Activated naive CD4-positive, alpha-beta T cell treated with anti-CD3 and anti-CD28 coated beads, Interleukin-2, amount 10 ng/mL, durations not matched to agents 7 days and 5 days (primary cell): ENCODE data around the gene DPAGT1.
A peak's percentile ranks its signal among the peaks of the same experiment; 100 is the strongest.

Experiments
- CTCF ChIA-PET: fragments of 350-600 bp; sonication (Branson Sonifier 250); formaldehyde crosslinking; loops from one replicate; lab custom pipeline; 2021; ENCODE audit warnings: antibody characterized with exemption; lab: Charles Lee
- DNase-seq: peaks from one replicate; pipeline ENCODE4 v3.0.0-alpha.2; 2020
- H3K27ac Mint-ChIP-seq: one replicate; pipeline ENCODE4 v1.8.0; 2021; ENCODE audit warnings: mild to moderate bottlenecking, moderate library complexity, mixed read lengths
- H3K27me3 Mint-ChIP-seq: one replicate; pipeline ENCODE4 v1.8.0; 2021; ENCODE audit warnings: mild to moderate bottlenecking, mixed read lengths
- H3K36me3 Mint-ChIP-seq: one replicate; pipeline ENCODE4 v1.8.0; 2021; ENCODE audit warnings: mixed read lengths
- H3K4me1 Mint-ChIP-seq: one replicate; pipeline ENCODE4 v1.8.0; 2021; ENCODE audit warnings: mixed read lengths
- H3K4me3 Mint-ChIP-seq: one replicate; pipeline ENCODE4 v1.8.0; 2021; ENCODE audit warnings: mild to moderate bottlenecking, moderate library complexity, mixed read lengths
- H3K9me3 Mint-ChIP-seq: one replicate; pipeline ENCODE4 v1.8.0; 2021; ENCODE audit warnings: mixed read lengths

DPAGT1 gene

GRCh38 chr11:119121811-119122124 lies 20.1 kb upstream of the DPAGT1 start:
- H3K4me3 Mint-ChIP-seq, result peak overlapping the region; percentile 87
- H3K36me3 Mint-ChIP-seq, result peaks cover 31% of the 10 kb centered on the region
- H3K4me1 Mint-ChIP-seq, result peaks cover 42% of the 10 kb centered on the region
- CTCF ChIA-PET, result interaction anchor here (0.7 to 1.4 kb wide), 6 partner anchors 12 to 160 kb away, joined by 3 to 4 read pairs (median 3); partner anchors contain the start of genes C2CD2L and VPS11
- DNase-seq, result no peak
- peak overlapping the region; percentile 64 for H3K27ac Mint-ChIP-seq
- H3K9me3 Mint-ChIP-seq, result no peaks in the 10 kb centered on the region
- H3K27me3 Mint-ChIP-seq, result no peaks in the 10 kb centered on the region

DNA sequence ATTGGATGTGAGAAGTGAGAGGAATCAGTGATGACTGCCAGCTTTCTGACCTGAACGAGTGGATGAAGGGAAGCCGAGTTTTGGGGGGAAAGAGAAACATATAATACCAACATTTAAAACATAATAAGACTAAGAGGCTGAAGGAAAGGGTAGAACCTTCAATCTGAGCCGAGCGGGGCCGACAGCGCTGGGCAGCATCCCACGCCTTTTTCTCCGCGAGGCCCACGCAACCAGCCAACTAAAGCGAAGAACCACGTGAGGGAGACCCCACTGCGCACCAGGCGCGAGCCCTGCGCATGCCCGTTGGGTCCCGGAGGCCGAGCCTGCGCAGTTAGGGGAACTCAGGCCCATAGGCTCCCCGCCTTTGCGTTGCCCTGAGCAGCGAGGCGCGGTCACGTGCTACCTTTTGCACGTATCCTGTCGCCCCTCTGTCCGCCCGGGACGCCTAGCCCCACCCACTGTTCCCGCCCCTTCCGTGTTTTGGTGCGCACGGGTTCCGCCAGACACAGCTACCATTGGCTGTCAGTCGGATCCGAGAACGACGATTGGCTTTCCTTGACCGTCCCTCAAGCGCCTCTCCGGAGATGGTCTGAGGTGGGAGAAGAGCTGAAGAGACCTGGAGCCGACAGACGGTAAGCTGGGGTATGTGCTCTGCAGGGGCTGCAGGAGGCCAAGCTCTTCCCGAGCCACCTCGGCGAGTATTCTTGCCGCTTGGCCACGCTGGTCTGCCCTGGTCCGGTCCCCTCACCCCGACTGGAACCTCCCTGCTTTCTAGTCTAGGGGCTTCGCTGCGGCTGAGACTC lies 19.6 kb upstream of the DPAGT1 start, which contains the start of gene HINFP:
TSS of gene HINFP (plus strand) at position 573 of the 803 bp plus-strand sequence. CDS start 5,365 bp downstream, outside the sequence.
- CTCF ChIA-PET, result interaction anchor here (0.7 to 1.6 kb wide), 7 partner anchors 12 to 161 kb away, joined by 3 to 6 read pairs (median 3); partner anchors contain the start of genes C2CD2L and VPS11

GRCh38 chr11:119120639-119121007 lies 19.0 kb upstream of the DPAGT1 start:
- peak overlapping the region; percentile 64 for H3K27ac Mint-ChIP-seq
- no peak for DNase-seq
- no peaks in the 10 kb centered on the region for H3K27me3 Mint-ChIP-seq
- CTCF ChIA-PET, result interaction anchor here (0.6 to 1.6 kb wide), 4 partner anchors 12 to 54 kb away, joined by 3 to 6 read pairs (median 4); a partner anchor contains a TSS
- no peaks in the 10 kb centered on the region for H3K9me3 Mint-ChIP-seq
- peak overlapping the region; percentile 87 for H3K4me3 Mint-ChIP-seq
- H3K36me3 Mint-ChIP-seq, result peaks cover 38% of the 10 kb centered on the region
- peaks cover 48% of the 10 kb centered on the region for H3K4me1 Mint-ChIP-seq

More for the DNA sequence above, 19.6 kb upstream of the DPAGT1 start, which contains the start of gene HINFP:
- Mint-ChIP-seq H3K27ac (peak within 1 kb of the TSS; percentile 64), H3K9me3 (no peaks in the 10 kb centered on the region), H3K4me3 (peak within 1 kb of the TSS; percentile 87), H3K36me3 (peaks cover 32% of the 10 kb centered on the region), H3K27me3 (no peaks in the 10 kb centered on the region), H3K4me1 (peaks cover 42% of the 10 kb centered on the region)
- peak; percentile 100 for DNase-seq

- Mint-ChIP-seq H3K4me3 (no peak overlapping the region), H3K9me3 (no peaks in the 10 kb centered on the region), H3K36me3 (peaks cover 42% of the 10 kb centered on the region), H3K4me1 (peaks cover 59% of the 10 kb centered on the region), H3K27ac (no peak overlapping the region), H3K27me3 (no peaks in the 10 kb centered on the region)
- CTCF ChIA-PET, result interaction anchor here (1.2 to 1.4 kb wide), 2 partner anchors 12 to 19 kb away, joined by 3 to 4 read pairs; partner anchors contain the start of gene C2CD2L
- DNase-seq, result no peak
Observed at GRCh38 chr11:119118946-119119345, 17.3 kb upstream of the DPAGT1 start.

DNA sequence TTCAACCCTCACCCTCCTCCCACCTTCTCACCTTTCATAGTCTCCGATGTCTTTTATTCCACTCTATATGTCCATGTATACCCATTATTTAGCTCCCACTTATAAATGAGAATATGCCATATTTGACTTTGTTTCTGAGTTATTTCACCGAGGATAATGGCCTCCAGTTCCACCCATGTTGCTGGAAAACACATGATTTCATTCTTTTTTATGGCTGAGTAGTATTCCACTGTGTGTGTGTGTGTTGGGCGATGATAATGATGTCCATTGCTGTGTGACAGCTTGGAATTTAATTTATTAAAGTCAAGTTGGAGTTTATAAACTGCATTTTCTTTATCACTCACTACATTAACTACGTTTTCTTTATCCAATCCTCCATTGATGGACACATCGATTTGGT lies 16.6 kb upstream of the DPAGT1 start:
- Mint-ChIP-seq H3K27me3 (no peaks in the 10 kb centered on the region), H3K4me1 (peaks cover 62% of the 10 kb centered on the region), H3K9me3 (no peaks in the 10 kb centered on the region), H3K36me3 (peaks cover 41% of the 10 kb centered on the region), H3K4me3 (no peak overlapping the region), H3K27ac (no peak overlapping the region)
- no peak for DNase-seq
- CTCF ChIA-PET, result interaction anchor here (0.6 to 1.4 kb wide), 3 partner anchors 11 to 33 kb away, joined by 3 to 4 read pairs (median 3); partner anchors contain the start of genes C2CD2L and HMBS

- Mint-ChIP-seq H3K4me1 (peaks cover 56% of the 10 kb centered on the region), H3K27ac (peak overlapping the region; percentile 86), H3K9me3 (no peaks in the 10 kb centered on the region), H3K27me3 (no peaks in the 10 kb centered on the region), H3K4me3 (no peak overlapping the region), H3K36me3 (peaks cover 47% of the 10 kb centered on the region)
- CTCF ChIA-PET, result interaction anchor here (0.8 to 2.0 kb wide), 2 partner anchors 12 to 79 kb away, joined by 4 to 5 read pairs; no protein-coding TSS in a partner anchor
- DNase-seq, result no peak
Observed at GRCh38 chr11:119117004-119117706, 15.5 kb upstream of the DPAGT1 start.

DNA sequence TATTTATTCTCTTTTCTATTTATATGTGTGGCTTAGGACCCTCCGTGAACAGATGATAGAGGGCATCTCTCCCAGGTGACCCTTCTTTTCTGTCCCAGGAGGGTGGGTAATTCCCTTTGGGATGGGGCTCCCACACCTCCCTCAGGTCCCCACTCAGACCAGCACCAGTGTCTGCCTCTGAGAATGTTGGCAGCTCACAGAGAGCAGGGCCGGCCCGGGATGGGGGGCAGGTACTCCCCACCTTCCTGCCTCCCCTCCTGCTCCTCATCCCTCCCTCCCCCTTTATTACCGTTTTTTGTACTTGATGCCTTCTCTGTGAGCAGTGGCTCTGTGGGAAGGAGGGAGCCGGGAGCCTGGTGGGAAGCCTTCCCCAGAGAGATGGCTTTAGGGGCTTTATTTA lies 14.9 kb upstream of the DPAGT1 start:
- CTCF ChIA-PET, result interaction anchor here (2.0 kb wide), 1 partner anchor 80 kb away, joined by 5 read pairs; no protein-coding TSS in a partner anchor
- no peak for DNase-seq
- no peak overlapping the region for H3K4me3 Mint-ChIP-seq
- H3K27me3 Mint-ChIP-seq, result no peaks in the 10 kb centered on the region
- H3K4me1 Mint-ChIP-seq, result peaks cover 55% of the 10 kb centered on the region
- H3K9me3 Mint-ChIP-seq, result no peaks in the 10 kb centered on the region
- peaks cover 52% of the 10 kb centered on the region for H3K36me3 Mint-ChIP-seq
- H3K27ac Mint-ChIP-seq, result peak overlapping the region; percentile 95

DNA sequence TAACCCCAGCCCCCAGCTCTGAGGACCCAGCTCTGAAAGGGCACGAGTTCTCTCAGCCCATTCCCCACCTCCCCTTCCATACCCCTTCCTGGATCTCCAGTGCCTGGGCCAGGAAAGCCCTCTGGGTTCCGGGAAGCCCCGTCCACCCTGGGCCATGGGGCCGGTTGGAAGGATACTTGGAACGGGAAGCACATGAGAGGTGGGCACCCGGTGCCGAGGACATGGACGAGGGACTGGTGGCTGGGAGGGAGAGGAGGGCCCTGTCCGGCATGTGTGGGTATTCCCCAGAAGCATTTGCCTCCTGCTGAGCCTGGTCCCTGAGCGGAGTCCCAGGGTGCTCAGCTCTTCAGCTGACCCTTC lies 14.6 kb upstream of the DPAGT1 start:
- H3K27me3 Mint-ChIP-seq, result no peaks in the 10 kb centered on the region
- no peaks in the 10 kb centered on the region for H3K9me3 Mint-ChIP-seq
- peak overlapping the region; percentile 67 for H3K4me3 Mint-ChIP-seq
- peaks cover 55% of the 10 kb centered on the region for H3K4me1 Mint-ChIP-seq
- peak overlapping the region; percentile 95 for H3K27ac Mint-ChIP-seq
- CTCF ChIA-PET, result interaction anchor here (0.8 to 2.0 kb wide), 4 partner anchors 9 to 206 kb away, joined by 3 to 5 read pairs (median 4); partner anchors contain the start of gene C2CD2L
- peaks cover 56% of the 10 kb centered on the region for H3K36me3 Mint-ChIP-seq
- DNase-seq, result no peak

DNA sequence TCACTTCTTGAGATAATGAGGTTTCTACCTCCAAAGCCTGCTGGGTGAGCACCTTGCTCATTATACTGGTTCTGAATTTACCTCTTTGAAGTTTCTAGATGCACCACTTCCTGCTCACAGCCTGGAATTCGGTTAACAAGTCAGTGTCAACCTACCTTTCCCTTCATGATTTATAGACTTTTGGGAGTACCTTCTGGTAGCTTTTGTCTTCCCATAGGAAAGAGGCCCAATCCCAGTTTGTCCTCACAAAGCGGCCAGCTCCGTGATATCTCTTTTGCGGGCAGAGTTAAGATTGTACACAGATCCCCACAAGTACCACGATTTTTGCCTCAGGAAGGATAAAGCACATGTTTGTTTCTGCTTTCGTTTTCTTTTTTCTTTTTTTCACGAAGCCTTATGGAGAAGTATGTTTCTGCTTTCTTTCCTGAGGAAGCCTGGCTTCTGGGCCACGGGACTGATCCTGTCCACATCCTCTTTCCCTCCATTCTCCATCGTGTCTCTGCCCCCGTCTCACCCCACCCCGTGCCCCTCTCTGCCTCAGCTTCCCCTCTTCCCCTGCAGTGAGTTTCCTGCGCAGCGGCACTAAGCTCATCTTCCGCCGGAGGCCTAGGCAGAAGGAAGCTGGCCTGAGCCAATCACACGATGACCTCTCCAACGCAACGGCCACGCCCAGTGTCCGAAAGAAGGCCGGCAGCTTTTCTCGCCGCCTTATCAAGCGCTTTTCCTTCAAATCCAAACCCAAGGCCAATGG lies 14.0 kb upstream of the DPAGT1 start:
- peaks cover 61% of the 10 kb centered on the region for H3K36me3 Mint-ChIP-seq
- CTCF ChIA-PET, result interaction anchor here (0.8 to 2.0 kb wide), 4 partner anchors 9 to 207 kb away, joined by 3 to 5 read pairs (median 4); partner anchors contain the start of gene C2CD2L
- H3K27me3 Mint-ChIP-seq, result no peaks in the 10 kb centered on the region
- peak overlapping the region; percentile 67 for H3K4me3 Mint-ChIP-seq
- DNase-seq, result peak; percentile 54
- H3K4me1 Mint-ChIP-seq, result peaks cover 54% of the 10 kb centered on the region
- peak overlapping the region; percentile 95 for H3K27ac Mint-ChIP-seq
- no peaks in the 10 kb centered on the region for H3K9me3 Mint-ChIP-seq

GRCh38 chr11:119114351-119114750 lies 12.7 kb upstream of the DPAGT1 start:
- Mint-ChIP-seq H3K4me3 (no peak overlapping the region), H3K27me3 (no peaks in the 10 kb centered on the region), H3K36me3 (peaks cover 71% of the 10 kb centered on the region), H3K27ac (peak overlapping the region; percentile 95), H3K9me3 (no peaks in the 10 kb centered on the region), H3K4me1 (peaks cover 57% of the 10 kb centered on the region)
- CTCF ChIA-PET, result interaction anchor here (0.7 kb wide), 1 partner anchor 413 kb away, joined by 3 read pairs; no protein-coding TSS in a partner anchor
- DNase-seq, result no peak

- peaks cover 64% of the 10 kb centered on the region for H3K4me1 Mint-ChIP-seq
- peaks cover 77% of the 10 kb centered on the region for H3K36me3 Mint-ChIP-seq
- H3K4me3 Mint-ChIP-seq, result no peak overlapping the region
- peak overlapping the region; percentile 65 for H3K27ac Mint-ChIP-seq
- H3K9me3 Mint-ChIP-seq, result no peaks in the 10 kb centered on the region
- DNase-seq, result no peak
- no peaks in the 10 kb centered on the region for H3K27me3 Mint-ChIP-seq
- CTCF ChIA-PET, result no interaction called here
Observed at GRCh38 chr11:119113716-119114115, 12.1 kb upstream of the DPAGT1 start.

- H3K27me3 Mint-ChIP-seq, result no peaks in the 10 kb centered on the region
- no peak overlapping the region for H3K4me3 Mint-ChIP-seq
- no peak for DNase-seq
- CTCF ChIA-PET, result interaction anchor here (0.5 kb wide), 1 partner anchor 11 kb away, joined by 3 read pairs; no protein-coding TSS in a partner anchor
- no peaks in the 10 kb centered on the region for H3K9me3 Mint-ChIP-seq
- H3K4me1 Mint-ChIP-seq, result peaks cover 69% of the 10 kb centered on the region
- peaks cover 74% of the 10 kb centered on the region for H3K36me3 Mint-ChIP-seq
- H3K27ac Mint-ChIP-seq, result peak overlapping the region; percentile 12
Observed at GRCh38 chr11:119112314-119113020, 10.8 kb upstream of the DPAGT1 start.
